Stimulated activated CD4-positive, alpha-beta T cell treated with anti-CD3 and anti-CD28 coated beads, Interleukin-1b, Interleukin-23, amount 100 ng/mL, for 24 hours (primary cell): ENCODE results near the gene DCBLD2.

Source experiments
- DNase-seq, 4 experiments: peaks; one replicate each; pipeline ENCODE4 v3.0.0-alpha.2; 2020; ENCODE audit warnings: low read depth in 4 of 4, low spot score in 1 of 4

The DCBLD2 gene

DNA sequence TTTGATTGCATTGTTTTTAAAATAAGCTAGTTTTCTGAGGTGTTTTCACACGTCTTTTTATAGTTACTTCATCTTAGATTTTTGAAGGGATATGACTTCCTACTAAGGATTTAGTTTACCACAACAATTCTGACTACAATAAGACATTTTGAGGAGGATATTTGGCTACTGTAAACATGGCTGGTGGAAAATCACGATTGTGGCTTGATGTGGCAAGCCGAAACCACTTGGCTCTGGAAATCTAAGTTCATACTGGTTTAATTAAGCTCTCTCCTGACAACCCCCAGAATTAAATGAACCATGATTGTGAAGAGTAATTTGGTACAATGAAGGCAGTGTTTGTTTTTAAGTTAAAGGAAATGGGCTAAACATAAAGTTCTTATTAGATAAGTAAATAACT, 107.5 kb downstream of the DCBLD2 start:
- no peak for DNase-seq

DNA sequence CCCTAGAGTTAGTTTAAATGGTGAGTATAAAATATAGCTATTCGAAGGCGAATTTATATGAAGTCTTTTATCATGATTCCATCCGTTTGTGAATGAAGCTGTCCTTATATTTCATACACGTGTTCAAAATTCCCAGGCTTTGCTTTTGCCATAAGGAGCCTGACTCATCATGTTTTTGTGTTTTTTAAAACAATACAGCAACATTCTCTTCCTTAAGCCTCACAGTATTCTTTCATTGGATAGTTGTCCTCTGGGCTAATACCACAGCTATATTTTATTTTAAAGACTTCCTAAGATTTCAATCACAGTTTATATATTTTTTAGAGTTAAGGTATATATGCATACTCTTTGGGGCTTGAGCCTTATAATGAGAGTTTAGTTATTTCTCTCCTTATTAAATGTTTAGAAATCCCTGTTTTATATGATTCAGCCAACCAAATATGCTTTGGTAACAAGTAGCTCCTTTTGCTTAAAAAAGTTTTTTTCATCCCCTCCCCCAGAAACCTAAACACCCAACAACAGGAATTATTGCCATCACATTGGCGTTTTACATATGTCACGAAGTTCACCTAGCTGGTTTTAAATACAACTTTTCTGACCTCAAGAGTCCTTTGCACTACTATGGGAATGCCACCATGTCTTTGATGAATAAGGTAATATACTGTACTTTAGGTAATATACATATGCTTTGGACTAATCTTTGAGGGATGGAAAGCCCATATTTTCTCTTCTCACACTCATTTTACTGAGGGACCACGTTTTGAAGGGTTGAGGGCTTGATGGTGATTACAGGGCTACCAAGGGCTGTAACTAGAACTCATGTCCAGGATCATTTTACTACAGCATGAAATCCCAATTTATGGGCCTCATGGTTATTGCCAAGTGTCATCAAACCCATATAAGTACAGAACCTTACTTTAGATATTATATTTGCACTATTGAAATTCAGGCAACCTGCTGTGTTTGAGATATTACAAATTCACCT, 109.9 kb downstream of the DCBLD2 start:
- no peak for DNase-seq

- no peak for DNase-seq
Measured at GRCh38 chr3:98788651-98789050, 112.8 kb downstream of the DCBLD2 start.

GRCh38 chr3:98787181-98787580, 114.3 kb downstream of the DCBLD2 start:
- DNase-seq, result no peak

- no peak for DNase-seq
Measured at GRCh38 chr3:98786364-98787006, 115.0 kb downstream of the DCBLD2 start.

DNA sequence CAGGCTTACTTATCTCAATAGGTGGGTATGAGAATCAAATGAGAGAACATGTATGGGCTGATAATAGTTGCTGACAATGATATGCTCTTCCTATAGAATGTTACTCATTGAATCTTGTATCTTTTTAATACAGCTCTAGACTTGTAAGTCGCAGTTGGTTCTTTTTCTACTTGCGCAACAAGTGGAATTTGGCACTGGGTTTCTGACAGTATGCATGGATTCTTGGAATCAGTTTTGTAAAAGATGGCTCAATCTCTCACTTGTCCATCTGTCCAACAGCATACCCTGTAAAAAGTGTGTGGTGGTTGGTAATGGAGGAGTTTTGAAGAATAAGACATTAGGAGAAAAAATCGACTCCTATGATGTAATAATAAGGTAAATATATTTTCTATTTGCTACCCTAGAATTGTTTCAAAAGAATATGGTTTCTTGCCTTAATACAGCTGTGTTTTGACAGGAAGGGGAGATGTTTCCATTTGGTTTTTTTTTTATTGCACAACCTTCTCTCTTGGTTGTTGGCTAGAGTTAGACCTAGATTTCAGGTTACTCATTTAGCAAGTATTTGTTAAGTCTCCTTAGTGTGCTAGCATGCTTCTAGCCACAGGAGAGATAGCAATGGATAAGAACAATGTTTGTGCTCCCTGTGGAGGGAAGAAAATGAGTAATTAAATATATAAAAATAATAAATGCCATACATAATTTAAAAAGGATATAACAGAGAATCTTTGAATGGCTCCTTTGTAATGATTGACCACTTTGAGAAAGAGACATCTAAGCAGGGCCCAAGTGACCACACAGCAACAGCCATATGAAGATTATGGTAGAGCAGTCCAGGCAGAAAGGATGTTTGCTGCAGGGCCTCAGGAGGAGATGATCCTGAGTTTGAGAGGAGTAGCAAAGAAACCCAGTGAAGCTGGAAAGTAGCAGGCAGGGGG, 116.6 kb downstream of the DCBLD2 start:
- no peak for DNase-seq

GRCh38 chr3:98784042-98784441, 117.5 kb downstream of the DCBLD2 start:
- no peak for DNase-seq

GRCh38 chr3:98782824-98783500, 118.5 kb downstream of the DCBLD2 start:
- DNase-seq, result no peak

DNA sequence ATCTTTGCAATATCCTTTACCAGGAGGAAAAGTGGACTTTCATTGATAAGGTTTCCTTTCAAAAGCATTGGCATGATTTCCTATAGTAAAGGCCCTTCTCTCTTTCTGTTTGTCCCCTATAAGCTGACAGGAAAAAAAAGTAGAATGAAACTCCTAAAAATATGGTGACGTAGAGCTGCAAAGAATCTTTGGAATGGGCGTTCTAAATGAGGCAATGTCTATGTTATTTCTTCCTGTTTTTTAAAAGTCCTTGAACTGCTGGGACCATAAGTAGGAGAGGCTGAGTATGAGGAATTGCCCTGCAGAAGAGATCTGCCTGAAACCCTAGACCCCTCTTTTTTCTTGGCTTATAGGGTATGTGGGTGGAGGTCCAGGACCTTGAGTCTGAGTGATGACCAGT, 121.2 kb downstream of the DCBLD2 start:
- DNase-seq, result no peak

DNA sequence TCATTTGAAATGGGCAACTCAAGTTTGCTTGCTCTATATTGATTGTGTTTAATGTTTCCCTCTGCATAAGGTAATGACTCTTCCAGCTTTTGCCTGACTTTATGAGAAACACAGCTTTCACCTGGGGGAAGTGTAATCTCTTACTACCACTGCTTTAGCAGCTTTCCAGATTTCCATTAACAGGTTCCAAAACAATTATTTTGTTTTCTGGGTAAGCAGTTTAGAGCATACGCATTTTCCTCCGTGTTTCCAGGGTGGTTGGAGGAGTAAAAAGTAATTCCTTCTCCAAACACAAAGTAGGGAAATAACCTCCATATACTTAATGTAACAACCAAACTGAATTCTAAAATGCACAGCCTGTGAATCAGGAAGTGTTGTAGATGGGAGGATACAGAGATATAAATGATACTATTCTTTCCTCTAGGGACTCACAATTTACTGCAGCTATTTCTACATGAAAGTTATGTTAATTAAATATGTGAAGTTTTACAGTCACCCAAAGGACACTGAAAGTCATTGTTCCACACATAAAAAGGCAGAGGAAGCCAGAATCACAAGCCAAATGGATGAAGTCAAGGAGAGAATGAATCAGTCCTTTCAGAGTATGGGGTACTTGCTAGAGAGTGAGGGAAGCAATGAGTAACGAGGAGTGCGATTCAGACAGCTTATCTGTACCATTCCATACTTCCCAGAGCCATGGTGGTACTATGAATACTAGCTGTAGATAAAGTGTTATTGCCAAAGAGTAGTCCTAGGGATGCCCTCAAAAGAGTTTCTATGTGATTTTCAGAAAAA, 121.8 kb downstream of the DCBLD2 start:
- DNase-seq, result no peak

DNA sequence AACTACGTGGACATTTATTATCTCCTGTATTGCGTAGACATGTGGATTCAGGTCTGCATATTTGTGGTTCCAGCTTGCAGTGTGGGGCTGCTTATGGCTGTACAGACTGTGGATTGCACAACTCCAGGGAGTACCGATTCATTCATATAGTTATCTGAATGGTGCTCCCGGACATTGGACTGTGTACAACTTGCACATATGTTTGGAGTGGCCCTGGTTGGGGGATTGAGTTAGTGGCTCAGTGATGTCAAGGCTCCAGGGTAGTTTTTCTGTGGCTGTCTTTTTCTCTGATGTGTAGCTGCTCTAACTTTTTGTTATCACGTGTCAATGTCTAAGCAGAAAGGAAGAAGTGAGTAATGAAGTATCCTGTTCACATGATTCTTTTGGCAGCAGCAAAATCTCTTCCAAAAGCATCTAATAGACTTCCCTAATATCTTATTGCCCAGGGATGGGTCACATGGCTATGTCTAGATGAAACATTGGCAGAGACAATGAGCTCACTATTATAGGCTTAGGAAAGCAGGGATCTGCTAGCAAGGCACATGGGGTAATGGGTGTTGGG, 122.6 kb downstream of the DCBLD2 start:
- no peak for DNase-seq

DNA sequence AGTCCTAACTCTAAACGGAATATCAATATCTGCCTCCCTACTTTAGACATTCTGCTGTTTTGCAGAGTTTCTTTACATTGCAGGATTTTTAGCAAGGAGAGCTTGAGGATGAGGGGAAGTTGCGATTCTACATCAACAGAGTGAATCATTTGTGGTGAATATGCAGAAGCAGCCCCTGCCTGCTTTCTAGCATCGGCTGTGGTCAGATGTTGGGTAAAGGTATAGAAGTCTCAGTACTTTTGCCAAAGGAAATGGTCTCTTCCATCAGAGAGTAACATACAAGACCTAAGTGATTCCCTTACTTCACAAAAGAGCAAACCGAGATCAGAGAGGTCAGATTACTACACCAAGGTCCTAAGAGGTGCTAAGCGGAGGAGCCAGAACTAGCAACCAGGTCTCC, 123.1 kb downstream of the DCBLD2 start:
- no peak for DNase-seq

DNA sequence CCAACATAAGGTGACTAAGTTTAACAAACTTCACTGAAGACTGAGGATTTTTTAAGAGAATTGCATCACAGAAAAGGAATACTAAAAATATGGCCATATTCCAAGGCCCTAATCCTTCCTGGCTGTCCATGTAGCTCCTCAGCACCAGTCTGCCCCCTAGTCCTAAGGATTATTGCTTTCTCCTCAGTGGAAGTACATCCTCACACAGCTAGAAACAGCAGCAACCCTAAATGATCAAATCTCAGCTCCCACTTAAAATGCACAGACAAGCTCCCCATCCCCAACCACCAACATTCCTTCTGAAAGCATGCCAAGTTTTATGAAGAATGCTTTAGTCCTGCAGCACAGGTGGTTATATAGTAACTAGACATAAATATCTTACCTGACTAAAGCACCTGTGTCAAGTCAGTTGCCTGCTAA, 123.7 kb downstream of the DCBLD2 start:
- DNase-seq, result no peak

- no peak for DNase-seq
Measured at GRCh38 chr3:98777286-98777685, 124.2 kb downstream of the DCBLD2 start.

DNA sequence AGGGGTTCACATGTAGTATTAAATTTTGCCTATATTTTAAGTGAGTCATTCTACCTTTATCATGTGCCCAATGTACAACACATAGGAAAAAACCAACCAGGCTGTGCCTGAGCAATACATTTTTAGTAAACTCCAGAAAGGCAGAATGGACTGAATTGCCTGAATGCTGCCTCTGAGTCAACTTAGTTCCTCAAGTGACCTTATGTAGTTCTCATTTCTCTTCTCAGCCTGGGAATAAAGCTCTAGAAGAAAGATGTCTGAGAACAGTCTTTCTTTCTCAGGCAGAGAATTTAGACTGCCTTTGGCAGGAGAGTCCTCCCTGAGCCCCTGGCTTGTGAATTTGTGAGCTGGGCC, 125.4 kb downstream of the DCBLD2 start:
- no peak for DNase-seq

- DNase-seq, result no peak
Measured at GRCh38 chr3:98775459-98776139, 125.9 kb downstream of the DCBLD2 start.

- no peak for DNase-seq
Measured at GRCh38 chr3:98772022-98772421, 129.5 kb downstream of the DCBLD2 start.

- DNase-seq, result no peak
Measured at GRCh38 chr3:98770261-98771039, 131.0 kb downstream of the DCBLD2 start.
